Erythroblast (primary cell): ENCODE data around the gene LRRC75B.

Source experiments
- GATA1 ChIP-seq: IDR thresholded peaks from 2 replicates; pipeline ENCODE4 v1.6.1; 2011; ENCODE audit warnings: low read depth, mild to moderate bottlenecking, control low read depth, low read length, moderate library complexity
- POLR2A ChIP-seq: IDR thresholded peaks from 2 replicates; pipeline ENCODE4 v1.6.1; 2011; ENCODE audit warnings: mild to moderate bottlenecking, low read length

- no peak for TF ChIP-seq POLR2A
- TF ChIP-seq GATA1: no peak
Observed at GRCh38 chr22:24550028-24550901, 42.6 kb downstream of the LRRC75B start.
